GM04504 (cell line): ENCODE results near the gene GRM7.

ENCODE experiments used
- DNase-seq: peaks from one replicate; pipeline ENCODE4 v3.0.0-alpha.2; 2012; ENCODE audit warnings: low read depth

The GRM7 gene

DNA sequence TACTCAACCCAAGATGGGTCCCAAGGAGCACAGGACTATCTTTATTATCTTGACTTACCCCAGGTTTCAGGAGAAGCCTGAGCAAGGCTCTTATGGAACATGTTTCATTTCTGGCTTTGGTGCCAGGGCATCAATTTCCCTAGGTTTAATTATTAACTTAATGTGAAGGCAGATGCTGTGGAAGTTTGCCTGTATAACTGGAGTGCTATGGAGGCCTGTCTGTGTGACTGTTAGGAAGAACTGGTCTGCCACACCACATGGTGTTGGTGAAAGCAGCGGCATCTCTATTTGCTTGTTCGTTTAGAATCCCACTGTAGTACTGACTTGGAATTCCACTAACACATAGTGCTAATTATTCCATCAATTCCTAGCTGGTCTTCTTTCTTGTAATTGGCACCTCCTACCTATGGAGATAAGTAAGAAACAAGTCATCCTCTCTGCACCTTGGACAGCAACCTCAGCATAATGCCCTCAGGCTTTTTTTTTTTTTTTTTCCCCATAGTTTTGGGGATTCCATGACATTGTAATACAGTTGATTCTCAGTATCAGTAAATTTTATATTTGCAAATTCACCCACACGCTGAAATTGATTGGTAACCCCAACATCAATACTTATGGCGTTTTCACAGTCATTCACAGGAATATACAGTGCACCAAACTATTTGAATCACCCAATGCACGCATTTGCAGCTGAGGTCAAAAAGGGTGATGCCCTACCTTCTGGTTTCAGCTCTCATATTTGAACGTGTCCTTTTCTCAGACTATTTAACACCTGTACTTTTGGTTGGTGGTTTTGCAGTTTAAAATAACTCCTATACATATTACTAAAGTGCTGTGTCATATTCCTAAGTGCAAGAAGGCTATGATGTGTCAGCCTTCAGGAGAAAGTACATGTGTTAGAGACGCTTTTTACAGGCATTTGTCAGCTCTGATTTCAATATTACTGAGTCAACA is 867.9 kb downstream of the GRM7 start:
- DNase-seq, result no peak

DNA sequence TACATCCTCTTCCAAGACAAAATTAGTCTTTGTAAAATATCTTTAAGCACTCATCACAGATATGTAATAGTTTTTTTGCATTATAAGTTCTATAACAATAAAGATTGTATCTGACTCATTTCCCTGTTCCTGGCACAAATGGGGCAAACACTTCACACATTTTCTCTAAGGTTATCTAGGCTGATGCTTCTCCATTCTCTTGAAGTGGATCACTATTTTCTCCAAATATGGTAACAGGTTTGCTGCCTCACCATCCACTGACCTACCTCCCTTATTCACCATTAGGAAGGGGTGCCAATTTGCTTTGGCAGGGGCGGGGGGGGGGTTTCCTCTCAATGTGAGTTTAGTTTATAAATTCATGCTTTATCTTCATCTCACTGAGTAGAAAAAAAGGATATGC is 873.0 kb downstream of the GRM7 start:
- DNase-seq, result no peak

DNA sequence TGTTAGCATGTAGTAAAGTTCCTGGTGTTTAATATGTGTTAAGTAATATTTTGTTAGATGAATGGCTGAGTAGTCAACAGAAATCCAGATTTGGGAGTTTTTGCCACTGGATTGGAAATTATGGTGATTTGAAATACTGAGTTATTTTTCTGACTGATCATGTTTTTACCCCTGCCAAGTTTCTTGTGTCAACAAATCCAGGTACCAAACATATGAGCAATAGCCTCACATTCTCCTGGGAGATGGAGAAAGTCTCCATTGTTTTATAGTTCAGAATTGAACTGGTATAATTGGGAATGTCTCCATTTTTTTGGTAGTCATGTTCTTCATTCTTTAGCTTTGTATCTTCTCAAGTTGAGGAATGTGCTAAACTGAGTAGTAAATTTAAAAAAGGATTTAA is 873.5 kb downstream of the GRM7 start:
- no peak for DNase-seq

DNA sequence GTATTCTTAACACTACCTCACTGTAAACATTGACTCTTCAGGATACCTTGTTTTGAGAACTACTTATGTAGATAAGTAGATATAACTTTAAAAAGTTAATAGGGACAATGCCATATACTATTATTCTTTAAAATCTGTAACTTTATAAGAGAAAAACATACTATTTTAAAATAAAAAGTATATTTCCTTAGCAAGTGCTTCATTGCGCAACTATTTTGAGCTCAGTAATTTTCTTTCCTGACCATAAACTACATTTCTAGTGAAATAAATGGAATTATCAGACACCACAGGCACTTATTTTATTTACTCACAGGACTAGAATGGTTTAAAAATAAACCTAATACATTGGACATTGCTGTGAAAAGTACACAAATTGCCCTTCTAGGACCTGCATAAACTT is 876.3 kb downstream of the GRM7 start:
- no peak for DNase-seq

DNA sequence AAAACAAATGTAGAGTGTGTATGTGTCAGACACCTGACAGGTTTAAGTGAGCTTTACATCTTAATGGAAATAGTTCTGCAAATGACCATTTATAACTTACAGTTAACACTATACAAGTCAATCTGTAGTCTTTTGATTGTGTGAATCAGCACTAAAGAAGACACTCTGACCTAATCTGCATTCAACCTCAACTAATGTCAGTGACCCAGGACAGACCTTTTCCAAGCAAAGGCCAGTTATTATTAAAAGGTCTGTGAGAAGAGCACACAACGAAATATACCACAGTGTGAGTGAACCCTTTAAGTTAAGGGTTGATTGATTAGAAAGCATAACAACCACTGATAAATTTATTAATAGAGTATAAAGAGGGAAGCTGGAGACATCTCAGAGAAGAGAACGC is 878.8 kb downstream of the GRM7 start:
- no peak for DNase-seq

DNA sequence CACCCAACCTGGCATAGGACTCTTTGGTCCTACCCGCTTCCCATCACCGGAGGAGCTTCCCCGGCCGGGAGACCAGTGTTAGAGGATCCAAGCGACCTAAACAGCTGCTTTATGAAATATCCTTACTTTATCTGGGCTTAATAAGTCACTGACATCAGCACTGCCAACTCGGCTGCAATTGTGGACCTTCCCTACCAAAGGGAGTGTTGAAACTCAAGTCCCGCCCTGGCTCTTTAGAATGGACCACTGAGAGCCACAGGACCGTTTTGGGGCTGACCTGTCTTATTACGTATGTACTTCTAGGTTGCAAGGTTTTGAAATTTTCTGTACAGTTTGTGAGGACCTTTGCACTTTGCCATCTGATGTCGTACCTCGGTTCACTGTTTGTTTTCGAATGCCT is 879.5 kb downstream of the GRM7 start:
- DNase-seq, result no peak

DNA sequence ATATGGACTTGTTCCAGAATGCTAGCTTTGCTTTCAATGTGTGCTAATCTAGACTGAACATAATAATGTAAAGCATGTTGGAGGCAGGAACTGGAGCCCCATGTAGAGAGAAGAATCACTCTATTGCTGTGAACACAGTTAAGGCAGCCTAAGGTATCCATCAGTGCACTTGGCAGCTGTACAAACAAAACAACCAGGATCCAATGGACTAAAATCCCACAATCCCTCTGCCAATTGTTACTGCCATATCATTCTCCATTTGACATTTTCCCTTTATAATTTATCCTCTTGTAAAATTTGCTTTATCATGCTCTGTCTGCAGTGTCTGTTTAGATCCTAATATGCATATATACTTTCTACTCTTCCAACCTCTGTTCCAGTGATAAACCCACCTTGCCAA is 883.9 kb downstream of the GRM7 start:
- no peak for DNase-seq

DNA sequence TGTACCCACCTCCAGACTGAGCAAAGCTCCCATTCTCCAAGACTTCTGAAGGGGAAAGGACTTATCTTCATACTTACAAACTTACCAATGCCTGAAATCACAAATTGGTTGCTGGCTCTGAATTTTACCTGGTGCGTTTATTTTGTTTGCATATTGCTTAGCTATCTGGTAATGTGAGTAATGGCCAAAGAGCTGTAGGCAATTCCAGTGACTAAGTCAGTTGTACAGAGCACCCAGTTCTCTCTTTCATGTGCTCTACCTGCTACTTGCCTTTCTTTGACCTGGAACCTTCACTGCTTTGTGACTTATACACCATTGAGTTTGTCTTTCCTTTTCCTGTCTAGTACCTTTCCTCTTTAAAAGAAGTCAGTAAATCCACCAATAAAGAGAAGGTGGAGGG is 884.8 kb downstream of the GRM7 start:
- DNase-seq, result no peak

DNA sequence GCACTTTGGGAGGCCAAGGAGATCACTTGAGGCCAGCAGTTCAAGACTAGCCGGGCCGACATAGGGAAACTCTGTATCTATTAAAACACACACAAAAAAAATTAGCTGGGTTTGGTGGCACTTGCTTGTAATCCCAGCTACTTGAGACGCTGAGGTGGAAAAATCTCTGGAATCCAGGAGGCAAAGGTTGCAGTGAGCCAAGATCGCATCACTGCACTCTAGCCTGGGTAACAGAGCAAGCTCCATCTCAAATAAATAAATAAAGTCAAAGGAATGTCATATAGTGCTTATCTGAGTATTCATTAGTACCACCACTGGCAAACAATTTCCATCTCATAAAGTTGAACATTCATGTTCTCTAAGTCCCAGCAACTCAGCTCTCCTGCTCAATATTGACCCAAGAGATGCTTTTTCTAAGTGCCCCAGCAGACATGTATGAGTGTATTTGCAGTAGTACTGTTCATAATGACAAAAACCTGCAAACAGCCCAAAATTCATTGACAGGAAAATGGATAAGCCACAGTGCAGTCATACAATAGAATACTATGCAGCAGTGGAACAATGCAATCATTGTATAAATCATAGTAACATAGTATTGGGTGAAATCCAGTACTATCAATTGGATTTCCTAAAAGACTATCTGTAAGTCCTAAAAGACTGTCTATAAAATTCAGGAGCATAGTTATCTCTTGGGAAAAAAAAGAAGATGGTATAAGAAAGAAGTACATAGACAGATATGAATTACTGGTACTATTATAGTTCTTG is 889.2 kb downstream of the GRM7 start:
- DNase-seq, result no peak

DNA sequence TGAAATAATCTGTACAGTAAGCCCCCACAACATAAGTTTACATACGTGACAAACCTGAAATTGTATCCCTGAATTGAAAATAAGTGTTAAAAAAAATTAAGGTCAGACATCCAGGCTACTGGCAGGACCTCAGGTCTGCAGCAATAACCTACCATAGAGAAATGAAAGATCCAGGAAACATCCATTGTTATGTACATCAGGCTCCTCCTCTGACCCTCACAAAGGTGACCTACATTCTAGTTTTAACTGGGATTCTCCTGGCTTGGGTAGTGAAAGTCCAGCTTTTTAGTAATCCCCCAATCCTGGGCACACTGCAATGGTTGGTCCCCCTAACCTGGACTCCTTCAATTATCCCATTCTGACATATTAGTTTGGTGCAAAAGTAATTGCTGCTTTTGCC is 891.1 kb downstream of the GRM7 start:
- DNase-seq, result no peak

DNA sequence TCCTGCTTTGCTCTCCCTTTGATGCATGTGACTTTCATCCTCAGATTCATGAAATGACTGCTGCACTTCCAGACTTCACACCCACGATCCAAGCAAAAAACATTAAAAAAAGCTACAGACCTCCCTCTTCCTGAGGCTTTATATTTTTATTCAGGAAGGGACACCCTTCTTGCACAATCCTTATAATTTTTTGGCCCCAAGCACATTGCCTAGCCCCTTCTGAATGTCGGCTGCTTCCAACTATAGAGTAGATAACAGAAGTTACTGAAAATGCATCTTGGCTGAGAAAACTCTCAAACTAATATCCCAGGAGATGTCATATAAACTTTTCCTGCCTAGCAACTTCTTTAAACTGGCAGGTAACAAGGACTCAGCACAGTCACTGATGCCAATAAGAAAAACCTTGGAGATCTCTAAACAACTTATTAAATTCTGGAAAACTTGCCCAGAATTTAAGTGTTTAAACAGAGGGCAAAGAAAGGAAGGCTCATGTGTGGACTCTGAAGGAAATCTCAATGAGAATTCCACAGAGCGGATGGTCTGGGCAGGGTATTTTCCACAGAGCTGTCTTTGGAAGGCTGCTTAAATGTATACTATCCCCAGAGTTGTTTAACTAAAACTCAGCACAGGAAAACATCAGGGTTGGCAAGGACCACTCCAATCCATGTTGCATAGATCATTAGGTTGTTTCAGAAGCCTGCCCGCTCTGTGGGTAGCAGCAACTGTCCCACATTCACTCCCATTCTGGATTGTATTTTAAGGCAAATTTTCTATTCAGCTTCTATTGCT is 893.9 kb downstream of the GRM7 start:
- DNase-seq, result no peak

DNA sequence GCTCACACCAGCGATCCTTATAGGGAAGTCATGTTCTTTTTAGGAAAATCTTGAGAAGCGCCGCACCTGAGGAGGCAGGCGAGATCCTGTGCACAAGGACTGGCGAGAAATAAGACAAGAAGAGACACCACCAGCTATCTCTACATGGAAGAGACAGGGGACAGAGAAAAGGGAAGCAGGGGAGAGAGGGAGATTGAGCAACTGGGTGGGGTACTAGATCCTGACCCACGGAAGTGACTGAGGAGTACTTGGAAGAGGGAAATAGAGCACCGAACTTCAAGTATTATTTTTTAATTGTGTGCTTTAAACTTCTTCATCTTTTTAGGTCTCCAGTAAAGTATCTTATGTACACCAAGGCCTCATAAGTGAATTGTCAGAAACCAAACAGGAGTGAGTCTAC is 898.7 kb downstream of the GRM7 start:
- DNase-seq, result no peak

DNA sequence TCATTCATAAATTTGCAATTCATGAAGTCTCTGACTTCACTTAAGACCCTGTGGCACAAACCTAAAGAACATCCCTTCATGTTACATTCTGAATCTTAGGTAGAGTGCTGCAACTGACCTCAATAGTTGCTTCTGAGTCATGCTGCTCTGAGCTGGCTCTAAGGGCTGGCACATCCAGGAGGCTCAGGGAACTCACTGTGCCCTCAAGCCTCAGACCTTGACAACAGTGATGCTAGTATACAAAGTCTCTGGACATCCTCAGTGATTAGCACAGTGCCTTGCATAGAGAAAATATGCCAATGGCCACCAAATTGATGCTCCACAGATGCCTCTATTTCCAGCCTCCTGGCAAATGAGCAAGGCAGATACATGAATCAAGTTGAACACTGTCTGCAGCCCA is 899.8 kb downstream of the GRM7 start:
- no peak for DNase-seq

DNA sequence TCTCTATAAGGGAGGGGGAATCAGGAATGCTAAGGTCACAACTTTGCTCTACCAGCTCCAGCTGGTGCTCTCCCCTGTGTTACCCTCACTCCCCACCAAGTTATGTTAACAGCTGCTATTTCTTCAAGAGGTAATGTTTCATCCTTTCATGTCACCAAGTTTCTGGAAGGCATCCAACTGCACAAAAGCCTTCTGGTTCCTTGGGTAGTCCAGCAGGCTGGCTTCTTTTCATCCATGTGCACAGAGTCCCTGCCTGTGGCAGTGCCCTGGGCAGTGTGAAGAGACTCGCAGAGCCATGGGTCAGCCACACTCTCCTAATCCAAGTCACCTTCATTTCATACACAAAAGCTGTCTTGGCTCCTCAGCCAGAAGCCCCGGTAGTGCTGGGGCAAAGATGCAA is 903.2 kb downstream of the GRM7 start:
- DNase-seq, result no peak

DNA sequence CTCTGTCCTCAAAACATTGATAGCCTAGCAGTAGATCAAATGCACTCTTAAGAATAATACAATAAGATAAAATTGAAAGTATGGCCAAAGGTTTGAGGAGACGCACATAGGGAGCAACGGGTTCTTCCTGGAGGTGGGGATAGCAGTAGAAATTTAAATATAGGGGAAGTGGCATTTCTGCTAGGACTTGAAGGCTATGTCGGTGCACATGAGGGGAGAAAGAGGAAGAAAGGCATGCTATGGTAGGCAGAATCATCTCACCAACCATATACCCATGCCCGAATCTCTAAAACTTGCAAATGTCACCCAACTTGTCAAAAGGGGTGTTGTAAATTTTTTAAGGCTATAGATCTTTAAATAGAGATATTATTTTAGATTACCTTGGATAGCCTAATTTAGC is 905.6 kb downstream of the GRM7 start:
- no peak for DNase-seq

DNA sequence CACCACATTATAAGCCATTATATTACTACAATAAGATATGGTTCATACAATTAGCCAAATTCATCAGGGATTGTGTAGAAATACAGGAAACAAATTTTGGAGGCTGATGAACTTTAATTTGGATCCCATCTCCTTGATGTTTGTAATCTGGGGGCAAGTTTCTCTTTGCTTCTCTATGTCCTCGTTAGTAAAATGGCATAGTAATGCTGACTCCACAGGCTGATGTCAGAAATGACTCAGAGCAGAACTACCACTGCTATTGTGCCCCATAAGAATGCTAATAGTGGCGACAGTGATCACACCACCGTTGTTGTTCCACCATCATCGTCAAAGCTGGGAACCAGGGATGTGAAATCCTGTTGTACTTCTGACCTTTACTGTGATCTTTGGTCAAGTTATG is 918.4 kb downstream of the GRM7 start:
- DNase-seq, result no peak

DNA sequence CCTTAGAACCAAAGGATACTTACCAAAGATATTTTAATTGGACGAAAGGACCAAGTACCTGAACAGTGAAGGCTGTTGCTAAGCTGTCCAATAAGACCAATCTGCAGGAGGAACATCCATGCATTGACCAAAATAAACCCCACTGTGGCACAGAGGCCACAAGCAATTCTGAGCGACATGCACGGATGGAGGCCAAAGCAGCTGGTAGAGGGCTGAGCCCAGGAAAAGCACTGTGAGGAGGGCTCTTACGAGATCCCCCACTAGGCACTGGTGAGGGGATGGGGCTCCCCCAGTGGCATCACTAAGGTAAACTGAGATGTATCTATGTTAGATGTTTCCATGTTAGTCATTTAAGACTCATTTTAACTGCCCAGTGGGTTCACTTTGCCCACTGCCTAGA is 920.5 kb downstream of the GRM7 start:
- no peak for DNase-seq

DNA sequence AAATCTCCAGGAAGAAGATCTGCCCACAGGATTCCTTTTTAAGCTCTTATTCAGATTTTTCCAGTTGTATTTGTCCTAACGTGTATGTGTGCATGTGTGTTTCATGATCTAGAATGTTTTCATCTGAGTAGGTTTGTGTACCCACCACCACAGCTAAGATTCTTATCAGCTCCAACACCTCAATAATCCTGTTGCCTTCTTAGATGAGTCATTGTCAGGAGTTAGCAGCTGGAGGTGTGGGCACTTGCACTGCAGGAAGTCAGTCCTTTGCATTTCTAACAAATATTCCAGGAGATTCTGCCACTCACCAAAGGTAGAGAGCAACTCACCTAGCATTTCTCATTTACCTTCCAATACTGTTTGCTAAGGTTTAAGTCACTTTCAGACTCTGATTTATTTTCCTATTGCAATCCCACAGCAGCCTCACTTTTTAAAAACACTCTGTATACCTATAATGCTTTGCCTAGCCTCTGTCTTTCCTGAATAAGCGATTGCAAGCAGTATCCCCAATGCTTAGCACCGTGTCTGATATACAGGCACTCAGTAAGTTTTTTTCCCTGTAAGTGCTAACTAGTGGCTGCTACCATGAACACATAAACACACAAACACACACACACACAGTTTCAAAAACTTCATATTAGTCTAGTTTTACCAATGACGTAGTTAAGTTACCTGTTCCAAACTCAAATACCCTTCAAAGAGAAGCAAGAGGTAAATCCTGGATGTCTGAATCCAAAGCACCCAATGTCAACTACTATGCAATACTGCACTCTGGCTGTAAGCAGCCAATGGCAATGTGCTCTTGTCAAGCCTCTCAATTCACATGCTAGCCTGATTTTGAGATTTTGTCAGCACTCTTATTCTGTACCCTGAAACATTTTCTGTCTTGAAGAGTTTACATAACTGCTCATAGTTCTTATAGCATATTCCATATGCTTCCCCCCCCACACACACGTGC is 927.2 kb downstream of the GRM7 start:
- no peak for DNase-seq

DNA sequence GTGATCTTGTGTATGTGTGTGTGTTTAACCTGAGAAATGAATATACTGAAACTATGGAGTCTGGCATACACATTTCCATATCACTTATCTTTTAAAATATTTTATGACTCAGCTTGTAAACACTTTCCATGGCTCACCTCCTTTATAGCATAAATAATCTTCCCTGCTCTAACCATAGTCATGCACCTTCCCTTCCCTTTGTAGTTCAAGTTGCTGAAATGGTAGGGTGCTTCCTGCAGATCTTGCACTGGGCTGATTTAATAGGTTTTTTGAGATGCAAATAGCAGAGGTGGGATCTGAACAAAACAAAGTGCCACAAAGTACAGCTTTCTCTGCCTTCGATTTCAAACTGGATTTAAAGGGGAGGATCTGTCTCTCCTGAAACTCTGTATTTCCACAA is 928.0 kb downstream of the GRM7 start:
- no peak for DNase-seq

DNA sequence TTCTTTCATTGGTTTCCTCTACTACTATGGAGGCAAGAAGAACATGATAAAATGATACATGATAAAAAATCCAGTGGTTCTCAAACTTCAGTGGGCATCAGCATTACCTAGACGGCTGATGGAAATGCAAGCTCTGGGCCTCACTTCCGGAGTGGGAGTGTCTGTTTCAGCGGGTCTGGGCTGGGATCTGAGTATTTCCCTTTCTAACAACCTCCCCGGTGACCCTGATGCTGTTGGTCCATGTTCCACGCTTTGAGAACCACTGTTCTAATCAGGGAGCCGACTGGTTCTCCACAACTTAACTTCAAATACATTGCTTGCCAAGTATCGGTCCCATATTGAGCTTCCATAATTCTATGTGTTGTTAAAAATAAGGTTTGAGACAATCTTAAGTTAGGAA is 928.4 kb downstream of the GRM7 start:
- no peak for DNase-seq

DNA sequence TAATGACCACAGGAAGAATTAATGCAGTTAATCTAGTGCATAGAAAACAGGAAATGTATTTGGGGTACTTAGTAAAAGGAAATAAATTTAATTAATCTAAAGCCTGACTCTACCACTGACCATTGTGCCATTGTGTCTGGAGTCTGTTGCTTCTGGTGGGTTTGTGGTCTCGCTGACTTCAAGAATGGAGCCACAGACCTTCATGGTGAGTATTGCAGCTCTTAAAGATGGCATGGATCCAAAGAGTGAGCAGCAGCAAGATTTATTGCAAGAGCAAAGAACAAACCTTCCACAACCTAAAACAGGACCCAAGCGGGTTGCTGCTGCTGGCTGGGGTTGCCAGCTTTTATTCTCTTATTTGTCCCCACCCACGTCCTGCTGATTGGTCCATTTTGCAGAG is 929.2 kb downstream of the GRM7 start:
- no peak for DNase-seq
